Stimulated activated CD4-positive, alpha-beta T cell treated with anti-CD3 and anti-CD28 coated beads, Interleukin-4, amount 100 ng/mL, for 48 hours (primary cell): Measurements from ENCODE around the gene RASL10B.
"Not testable (repeated sequence)": the region's sequence is repeated elsewhere in the genome, so short reads cannot be mapped to it uniquely, and the experiment has no call there.

Experiments used
- DNase-seq, 2 donors: peaks; one replicate each; pipeline ENCODE4 v3.0.0-alpha.2; 2020; ENCODE audit warnings: low read depth in 2 of 2

Gene RASL10B

GRCh38 chr17:35742896-35743477 is 11.5 kb downstream of the RASL10B start:
- DNase-seq = no peak

GRCh38 chr17:35743626-35744328 is 12.3 kb downstream of the RASL10B start:
- no peak for DNase-seq

GRCh38 chr17:35744830-35745229 is 13.4 kb downstream of the RASL10B start:
- DNase-seq = no peak

- no peak for DNase-seq
Observed at GRCh38 chr17:35745246-35745645, 13.8 kb downstream of the RASL10B start.

- no peak for DNase-seq
Observed at GRCh38 chr17:35745749-35746320, 14.4 kb downstream of the RASL10B start.

GRCh38 chr17:35747540-35748017 is 16.1 kb downstream of the RASL10B start:
- DNase-seq = peak; percentile 68 to 76

- DNase-seq = no peak
Observed at GRCh38 chr17:35748341-35748841, 17.0 kb downstream of the RASL10B start.

- DNase-seq = no peak
Observed at GRCh38 chr17:35748979-35749378, 17.5 kb downstream of the RASL10B start.

GRCh38 chr17:35749560-35750412 is 18.3 kb downstream of the RASL10B start:
- DNase-seq = no peak

GRCh38 chr17:35750526-35751395 is 19.3 kb downstream of the RASL10B start:
- DNase-seq = no peak

- DNase-seq = not testable (repeated sequence)
Observed at GRCh38 chr17:35751541-35751940, 20.1 kb downstream of the RASL10B start.

GRCh38 chr17:35752471-35752870 is 21.0 kb downstream of the RASL10B start:
- no peak for DNase-seq

- no peak for DNase-seq
Observed at GRCh38 chr17:35752945-35753764, 21.7 kb downstream of the RASL10B start, which contains the start of gene GAS2L2. TSS of gene GAS2L2 (minus strand) at chr17:35753239. CDS start at chr17:35752850, 389 bp downstream.

GRCh38 chr17:35757243-35757642 is 25.8 kb downstream of the RASL10B start:
- DNase-seq = no peak

- DNase-seq = no peak
Observed at GRCh38 chr17:35760587-35760986, 29.1 kb downstream of the RASL10B start, which contains the start of gene C17orf50. TSS of gene C17orf50 (plus strand) at chr17:35760887. CDS start at chr17:35760942, 55 bp downstream.

- no peak for DNase-seq
Observed at GRCh38 chr17:35761601-35762000, 30.2 kb downstream of the RASL10B start.

- no peak for DNase-seq
Observed at GRCh38 chr17:35763767-35764122, 32.3 kb downstream of the RASL10B start.

GRCh38 chr17:35764123-35764991 is 32.9 kb downstream of the RASL10B start:
- DNase-seq = peak; percentile 84 to 86
